ENCODE measurements around the gene FGD2.

- TF ChIP-seq CTCF (IDR thresholded peaks at IDR 0.05) (no peak), EP300 (IDR thresholded peaks at IDR 0.05) (no peak), POLR2A (IDR thresholded peaks at IDR 0.05) (no peak)
Measured at GRCh38 chr6:37054580-37054979, 49.1 kb downstream of the FGD2 start.
